Mesendoderm (in vitro differentiated cells): ENCODE results near the gene DMP1.
A peak's percentile ranks its signal among the peaks of the same experiment; 100 is the strongest.

Experiments
- DNase-seq: peaks from one replicate; pipeline ENCODE4 v3.0.0; 2013
- H2AK5ac ChIP-seq: 2 replicates; pipeline ENCODE4 v1.6.1; 2013; ENCODE audit warnings: low read length, inconsistent platforms
- H2BK120ac ChIP-seq: 2 replicates; pipeline ENCODE4 v1.6.1; 2013; ENCODE audit warnings: low read depth, mild to moderate bottlenecking, low read length, moderate library complexity, mixed read lengths
- H2BK15ac ChIP-seq: replicated peaks from 2 replicates; pipeline ENCODE4 v1.6.1; 2013; ENCODE audit warnings: low read depth, mild to moderate bottlenecking, moderate library complexity
- H2BK5ac ChIP-seq: 2 replicates; pipeline ENCODE4 v1.6.1; 2013; ENCODE audit warnings: low read length, inconsistent platforms
- H3K18ac ChIP-seq: 2 replicates; pipeline ENCODE4 v1.6.1; 2013; ENCODE audit warnings: mild to moderate bottlenecking, low read length, mixed read lengths
- H3K23ac ChIP-seq: one replicate; pipeline ENCODE4 v1.6.1; 2013; ENCODE audit warnings: low read length
- H3K27ac ChIP-seq: 2 replicates; pipeline ENCODE4 v1.5.1; 2013; ENCODE audit warnings: low read depth, mild to moderate bottlenecking, inconsistent platforms, low read length, moderate library complexity
- H3K27me3 ChIP-seq: 2 replicates; pipeline ENCODE4 v1.6.1; 2013; ENCODE audit warnings: low read length, control low read depth, mild to moderate bottlenecking, inconsistent platforms; ENCODE audit not compliant: insufficient read depth, poor library complexity
- H3K36me3 ChIP-seq: 2 replicates; pipeline ENCODE4 v1.6.1; 2013; ENCODE audit warnings: low read length, inconsistent platforms; ENCODE audit not compliant: control insufficient read depth, insufficient read depth
- H3K4ac ChIP-seq: one replicate; pipeline ENCODE4 v1.6.1; 2013; ENCODE audit warnings: low read depth, mild to moderate bottlenecking, low read length, moderate library complexity
- H3K4me1 ChIP-seq: 2 replicates; pipeline ENCODE4 v1.6.1; 2013; ENCODE audit warnings: low read depth, low read length, inconsistent platforms; ENCODE audit not compliant: control insufficient read depth
- H3K4me2 ChIP-seq: 2 replicates; pipeline ENCODE4 v1.6.1; 2013; ENCODE audit warnings: low read length
- H3K4me3 ChIP-seq: 2 replicates; pipeline ENCODE4 v1.5.1; 2013; ENCODE audit warnings: mild to moderate bottlenecking, low read length
- H3K56ac ChIP-seq: one replicate; pipeline ENCODE4 v1.6.1; 2013; ENCODE audit warnings: low read length
- H3K79me1 ChIP-seq: 2 replicates; pipeline ENCODE4 v1.6.1; 2013; ENCODE audit warnings: low read length, inconsistent platforms
- H3K79me2 ChIP-seq: 2 replicates; pipeline ENCODE4 v1.6.1; 2013; ENCODE audit warnings: mild to moderate bottlenecking, low read length; ENCODE audit not compliant: control insufficient read depth, insufficient read depth
- H3K9ac ChIP-seq: 2 replicates; pipeline ENCODE4 v1.6.1; 2013; ENCODE audit warnings: low read length, inconsistent platforms
- H4K5ac ChIP-seq: one replicate; pipeline ENCODE4 v1.6.1; 2013; ENCODE audit warnings: low read length
- H4K8ac ChIP-seq: one replicate; pipeline ENCODE4 v1.6.1; 2013; ENCODE audit warnings: low read depth, mild to moderate bottlenecking, control low read depth, low read length, moderate library complexity
- WGBS: extraction: QIAGEN DNeasy Blood & Tissue Kit; methylation state at CpG from one replicate; pipeline ENCODE4 v1.1.7; 2013; ENCODE audit warnings: low lambda C conversion rate, missing lambda C conversion rate; ENCODE audit not compliant: insufficient coverage; ENCODE audit errors: extremely low coverage; 5-methylcytosine and 5-hydroxymethylcytosine counted together

DMP1 gene

DNA sequence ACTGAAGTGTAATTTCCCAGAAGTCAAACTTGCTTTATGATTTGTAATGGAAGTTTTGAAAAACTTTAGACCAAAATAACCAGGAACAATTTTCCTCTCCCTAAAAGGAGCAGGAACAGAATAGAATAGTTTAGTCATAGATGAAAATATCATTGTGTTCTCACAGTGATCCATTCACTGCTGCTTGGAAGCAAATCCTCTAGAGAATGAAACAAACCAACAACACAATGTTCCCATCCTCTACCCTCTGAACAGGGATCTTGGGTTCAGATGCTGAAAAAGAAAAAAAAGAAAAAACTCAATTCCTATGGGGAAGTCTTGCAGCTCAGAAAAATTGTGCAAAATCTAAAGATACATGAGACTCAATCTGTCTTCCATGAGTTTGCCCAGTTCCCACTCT, 29.6 kb upstream of the DMP1 start:
- H3K27me3 ChIP-seq, result no peaks in the 10 kb centered on the region
- no peak overlapping the region for H4K8ac ChIP-seq
- no peak overlapping the region for H3K4me3 ChIP-seq
- no peak overlapping the region for H3K18ac ChIP-seq
- no peaks in the 10 kb centered on the region for H3K79me1 ChIP-seq
- H2AK5ac ChIP-seq, result no peak overlapping the region
- H2BK5ac ChIP-seq, result no peak overlapping the region
- H3K9ac ChIP-seq, result no peak overlapping the region
- no peak for DNase-seq
- H4K5ac ChIP-seq, result no peak overlapping the region
- H2BK120ac ChIP-seq, result no peak overlapping the region
- H3K4me2 ChIP-seq, result no peak overlapping the region
- H3K4ac ChIP-seq, result no peak overlapping the region
- H2BK15ac ChIP-seq, result no peak overlapping the region
- H3K4me1 ChIP-seq, result no peaks in the 10 kb centered on the region
- H3K27ac ChIP-seq, result no peak overlapping the region
- no peak overlapping the region for H3K56ac ChIP-seq
- H3K79me2 ChIP-seq, result no peaks in the 10 kb centered on the region
- no peak overlapping the region for H3K23ac ChIP-seq
- no peaks in the 10 kb centered on the region for H3K36me3 ChIP-seq

DNA sequence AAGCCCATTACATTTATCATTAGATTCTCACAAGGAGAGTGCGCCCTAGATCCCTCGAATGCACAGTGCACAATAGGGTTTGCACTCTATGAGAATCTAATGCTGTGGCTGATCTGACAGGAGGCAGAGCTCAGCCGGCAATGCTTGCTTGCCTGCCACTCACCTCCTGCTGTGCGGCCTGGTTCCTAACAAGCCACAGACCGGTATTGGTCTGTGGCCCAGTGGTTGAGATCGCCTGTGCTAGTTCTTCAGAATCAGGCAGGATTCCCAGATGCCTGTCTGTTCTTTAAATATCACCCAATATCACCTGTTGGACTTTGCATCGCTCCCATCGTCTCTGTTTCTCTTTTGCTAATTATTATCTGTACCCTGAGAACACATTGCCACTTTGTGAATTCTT, 27.8 kb upstream of the DMP1 start:
- WGBS, result no CpG with 5 or more reads among the region's 8 CpGs
- Histone ChIP-seq H3K36me3 (no peaks in the 10 kb centered on the region), H3K79me1 (no peaks in the 10 kb centered on the region), H4K8ac (no peak overlapping the region), H4K5ac (no peak overlapping the region), H3K18ac (no peak overlapping the region), H3K4me1 (no peaks in the 10 kb centered on the region), H3K27me3 (no peaks in the 10 kb centered on the region), H3K79me2 (no peaks in the 10 kb centered on the region), H3K4me3 (no peak overlapping the region), H3K4me2 (no peak overlapping the region), H3K4ac (no peak overlapping the region), H3K56ac (no peak overlapping the region), H3K27ac (no peak overlapping the region), H3K9ac (no peak overlapping the region), H2BK120ac (no peak overlapping the region), H3K23ac (no peak overlapping the region), H2BK5ac (no peak overlapping the region), H2BK15ac (no peak overlapping the region), H2AK5ac (no peak overlapping the region)
- DNase-seq, result peak; percentile 5

DNA sequence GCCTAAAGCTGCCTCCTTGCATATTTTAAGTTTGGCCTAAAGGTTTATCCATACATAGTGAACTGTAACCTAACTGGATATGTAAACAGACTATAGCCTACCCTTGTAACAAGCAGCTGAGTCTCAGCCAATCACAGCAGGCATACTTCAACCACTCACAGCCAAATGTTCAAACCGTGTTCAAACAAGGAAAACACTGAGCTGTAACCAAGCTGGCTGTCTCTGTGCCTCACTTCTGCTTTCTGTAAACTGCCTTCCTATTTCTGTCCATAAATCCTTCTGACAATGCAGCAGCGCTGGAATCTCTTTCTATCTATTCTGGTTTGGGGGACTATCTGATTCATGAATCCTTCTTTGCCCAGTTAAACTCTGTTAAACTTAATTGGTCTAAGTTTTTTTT, 25.4 kb upstream of the DMP1 start:
- Histone ChIP-seq H2BK5ac (no peak overlapping the region), H3K9ac (no peak overlapping the region), H2AK5ac (no peak overlapping the region), H4K5ac (no peak overlapping the region), H2BK120ac (no peak overlapping the region), H3K79me2 (no peaks in the 10 kb centered on the region), H3K4me1 (no peaks in the 10 kb centered on the region), H2BK15ac (no peak overlapping the region), H4K8ac (no peak overlapping the region), H3K36me3 (no peaks in the 10 kb centered on the region), H3K27me3 (no peaks in the 10 kb centered on the region), H3K4ac (no peak overlapping the region), H3K18ac (no peak overlapping the region), H3K4me3 (no peak overlapping the region), H3K27ac (no peak overlapping the region), H3K23ac (no peak overlapping the region), H3K4me2 (no peak overlapping the region), H3K56ac (no peak overlapping the region), H3K79me1 (no peaks in the 10 kb centered on the region)
- WGBS, result no CpG with 5 or more reads among the region's 2 CpGs
- no peak for DNase-seq

DNA sequence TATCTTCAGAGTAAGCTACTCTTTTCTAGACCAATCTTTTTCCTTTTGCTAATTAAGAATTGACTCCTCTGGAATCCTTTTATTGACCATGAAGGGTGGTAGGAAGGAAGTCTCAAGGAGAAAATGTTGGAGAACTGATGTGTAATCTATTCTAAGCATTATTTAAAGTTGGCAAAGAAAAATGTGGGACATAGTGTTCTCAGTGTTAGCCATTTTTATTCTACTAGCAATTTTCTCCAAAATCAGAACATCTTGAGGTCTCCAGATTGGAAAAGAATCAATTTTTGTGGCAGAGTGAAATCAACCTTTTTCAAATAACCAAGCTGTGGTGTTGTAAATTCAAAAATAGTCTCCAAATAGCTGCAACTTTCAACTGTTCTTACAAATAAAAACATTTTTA, 18.4 kb upstream of the DMP1 start:
- no peak for DNase-seq
- no peak overlapping the region for H2BK120ac ChIP-seq
- H3K23ac ChIP-seq, result no peak overlapping the region
- H3K36me3 ChIP-seq, result no peaks in the 10 kb centered on the region
- H3K4me1 ChIP-seq, result no peaks in the 10 kb centered on the region
- no peak overlapping the region for H3K9ac ChIP-seq
- no peak overlapping the region for H2BK5ac ChIP-seq
- H3K4me3 ChIP-seq, result no peak overlapping the region
- H3K27me3 ChIP-seq, result no peaks in the 10 kb centered on the region
- H4K5ac ChIP-seq, result no peak overlapping the region
- no peak overlapping the region for H3K4ac ChIP-seq
- H3K79me1 ChIP-seq, result no peaks in the 10 kb centered on the region
- no peak overlapping the region for H2AK5ac ChIP-seq
- no peak overlapping the region for H4K8ac ChIP-seq
- H3K18ac ChIP-seq, result no peak overlapping the region
- no peak overlapping the region for H3K27ac ChIP-seq
- H3K56ac ChIP-seq, result no peak overlapping the region
- no peaks in the 10 kb centered on the region for H3K79me2 ChIP-seq
- H2BK15ac ChIP-seq, result no peak overlapping the region
- H3K4me2 ChIP-seq, result no peak overlapping the region

DNA sequence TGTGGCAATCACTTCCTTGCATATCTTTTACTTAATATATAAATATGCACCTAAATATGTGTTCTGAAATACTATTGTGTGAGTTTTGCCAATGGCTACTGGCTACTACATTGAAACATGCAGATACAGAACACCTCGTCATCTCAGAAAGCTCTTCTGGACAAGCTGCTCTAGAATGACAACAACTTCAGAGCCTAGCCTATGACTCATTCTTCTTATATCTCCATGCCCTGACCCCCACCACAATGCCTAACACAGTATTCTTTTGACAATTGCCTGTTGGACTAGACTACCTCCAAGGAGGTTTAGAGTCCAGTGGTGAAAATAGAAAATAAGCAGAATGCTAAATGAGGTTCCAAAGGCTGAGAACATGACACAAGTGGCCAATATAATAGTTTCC, 17.6 kb upstream of the DMP1 start:
- no peak overlapping the region for H2BK5ac ChIP-seq
- no peak overlapping the region for H3K9ac ChIP-seq
- no peak for DNase-seq
- H3K4ac ChIP-seq, result no peak overlapping the region
- no peak overlapping the region for H3K27ac ChIP-seq
- H3K18ac ChIP-seq, result no peak overlapping the region
- no peaks in the 10 kb centered on the region for H3K79me1 ChIP-seq
- no peaks in the 10 kb centered on the region for H3K79me2 ChIP-seq
- H3K36me3 ChIP-seq, result no peaks in the 10 kb centered on the region
- H4K5ac ChIP-seq, result no peak overlapping the region
- H3K4me3 ChIP-seq, result no peak overlapping the region
- no peak overlapping the region for H3K56ac ChIP-seq
- no peaks in the 10 kb centered on the region for H3K4me1 ChIP-seq
- WGBS, result no CpG with 5 or more reads among the region's 1 CpG
- no peak overlapping the region for H2BK15ac ChIP-seq
- H3K27me3 ChIP-seq, result no peaks in the 10 kb centered on the region
- no peak overlapping the region for H3K4me2 ChIP-seq
- no peak overlapping the region for H3K23ac ChIP-seq
- H2AK5ac ChIP-seq, result no peak overlapping the region
- no peak overlapping the region for H2BK120ac ChIP-seq
- no peak overlapping the region for H4K8ac ChIP-seq

DNA sequence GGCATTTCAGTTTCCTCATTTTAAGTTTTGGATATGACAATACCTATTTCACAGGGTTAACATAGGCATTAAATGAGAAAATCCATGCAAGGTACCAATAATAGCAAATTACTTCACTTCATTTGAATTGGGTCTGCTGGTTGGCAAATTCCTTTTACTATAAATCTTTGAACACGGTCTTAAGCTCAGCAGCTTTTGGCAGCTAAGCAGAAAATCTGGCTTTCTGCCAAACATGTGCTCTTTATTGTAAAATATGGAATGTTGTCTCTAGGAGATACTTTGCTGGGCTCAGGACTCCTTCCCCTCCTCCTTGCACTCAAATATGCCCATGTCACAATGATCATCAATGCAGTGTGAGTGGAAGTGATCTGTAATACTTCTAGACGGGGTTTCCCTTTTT, 16.8 kb upstream of the DMP1 start:
- H3K23ac ChIP-seq, result no peak overlapping the region
- no peaks in the 10 kb centered on the region for H3K79me1 ChIP-seq
- no peak overlapping the region for H3K56ac ChIP-seq
- no peak for DNase-seq
- no peak overlapping the region for H2BK5ac ChIP-seq
- no peak overlapping the region for H3K4ac ChIP-seq
- no peaks in the 10 kb centered on the region for H3K36me3 ChIP-seq
- no peak overlapping the region for H3K4me2 ChIP-seq
- no peak overlapping the region for H2BK120ac ChIP-seq
- H3K27me3 ChIP-seq, result no peaks in the 10 kb centered on the region
- no peaks in the 10 kb centered on the region for H3K79me2 ChIP-seq
- H2AK5ac ChIP-seq, result no peak overlapping the region
- H4K8ac ChIP-seq, result no peak overlapping the region
- no peaks in the 10 kb centered on the region for H3K4me1 ChIP-seq
- H2BK15ac ChIP-seq, result no peak overlapping the region
- no peak overlapping the region for H3K4me3 ChIP-seq
- H3K9ac ChIP-seq, result no peak overlapping the region
- H4K5ac ChIP-seq, result no peak overlapping the region
- no peak overlapping the region for H3K18ac ChIP-seq
- no peak overlapping the region for H3K27ac ChIP-seq
- WGBS, result no CpG with 5 or more reads among the region's 2 CpGs
